Omental fat pad (tissue), 4 donors: ENCODE data around the gene KLHL17. TPM values are rescaled to one million over a fixed set of nuclear protein-coding genes. Genes with fewer than 3 reads are reported as not detected.

Source experiments
- ATAC-seq: fragments of 150-250 bp; one replicate; pipeline ENCODE4 v1.9.1; 2016; ENCODE audit warnings: mild to moderate bottlenecking, moderate library complexity; ENCODE audit not compliant: low FRiP score
- DNase-seq: peaks from one replicate; pipeline ENCODE4 v3.0.0-alpha.2; 2019; ENCODE audit warnings: low spot score
- total RNA-seq, 4 donors: library from RNA; depleted of rRNA; stranded (reverse); fragments of >200 nt; gene quantifications; one replicate each; pipeline ENCODE4 v1.1.0, GENCODE V29; 2016
- TF ChIP-seq, protein P1 (sequence below), 3 donors: fragments of 450-650 bp; IDR thresholded peaks; one replicate each; pipeline ENCODE4 v1.5.1; 2016 to 2017; ENCODE audit warnings: antibody characterized with exemption in 3 of 3, mild to moderate bottlenecking in 3 of 3, moderate library complexity in 2 of 3

Gene KLHL17
- total RNA-seq, 4 donors from 2014 or later: 3.4 to 6.8 (median 6.2) TPM

DNA sequence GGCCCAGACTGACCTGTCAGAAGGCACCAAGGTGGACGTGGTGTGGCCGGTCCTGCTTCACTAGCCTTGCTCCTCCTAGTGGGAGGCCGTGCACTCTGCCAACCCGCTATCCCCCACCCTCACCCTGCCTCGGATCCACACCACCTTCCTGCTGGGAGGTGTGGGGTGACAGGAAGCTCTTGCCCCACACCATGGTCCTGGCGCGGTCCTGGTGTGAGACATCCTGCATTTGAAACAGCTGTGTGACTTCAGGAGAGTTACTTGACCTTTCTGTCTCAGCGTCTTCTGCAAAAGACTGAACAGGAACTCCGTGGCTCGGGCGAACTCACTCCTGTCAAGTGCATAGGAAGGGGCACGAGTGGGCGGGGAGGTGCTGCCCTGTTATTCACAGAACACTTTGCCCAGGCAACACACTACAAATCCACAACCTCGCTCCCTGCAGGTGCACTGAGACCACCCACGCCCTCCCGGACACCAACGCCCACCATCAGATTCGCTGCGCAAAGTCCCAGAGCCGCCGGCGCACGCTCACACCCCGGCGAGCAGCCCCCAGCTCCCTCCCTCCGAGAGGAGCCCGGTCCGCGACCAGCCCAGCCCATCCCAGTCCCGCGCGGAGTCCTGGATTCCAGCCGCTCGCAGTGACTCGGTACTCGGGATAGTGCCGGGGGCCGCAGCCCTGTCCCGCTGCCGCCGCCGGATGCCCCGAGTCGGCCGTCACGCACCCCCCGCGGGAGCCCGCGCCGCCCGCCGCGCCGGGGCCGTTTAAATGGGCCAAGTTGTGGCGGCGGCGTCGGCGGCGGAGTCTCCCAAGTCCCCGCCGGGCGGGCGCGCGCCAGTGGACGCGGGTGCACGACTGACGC lies 37.0 kb upstream of the KLHL17 start, which contains the start of gene SAMD11:
TSS of gene SAMD11 (plus strand) at position 793 of the 860 bp plus-strand sequence. CDS start 509 bp downstream, outside the sequence.
- ATAC-seq: peak; percentile 56
- TF ChIP-seq, protein P1, sequence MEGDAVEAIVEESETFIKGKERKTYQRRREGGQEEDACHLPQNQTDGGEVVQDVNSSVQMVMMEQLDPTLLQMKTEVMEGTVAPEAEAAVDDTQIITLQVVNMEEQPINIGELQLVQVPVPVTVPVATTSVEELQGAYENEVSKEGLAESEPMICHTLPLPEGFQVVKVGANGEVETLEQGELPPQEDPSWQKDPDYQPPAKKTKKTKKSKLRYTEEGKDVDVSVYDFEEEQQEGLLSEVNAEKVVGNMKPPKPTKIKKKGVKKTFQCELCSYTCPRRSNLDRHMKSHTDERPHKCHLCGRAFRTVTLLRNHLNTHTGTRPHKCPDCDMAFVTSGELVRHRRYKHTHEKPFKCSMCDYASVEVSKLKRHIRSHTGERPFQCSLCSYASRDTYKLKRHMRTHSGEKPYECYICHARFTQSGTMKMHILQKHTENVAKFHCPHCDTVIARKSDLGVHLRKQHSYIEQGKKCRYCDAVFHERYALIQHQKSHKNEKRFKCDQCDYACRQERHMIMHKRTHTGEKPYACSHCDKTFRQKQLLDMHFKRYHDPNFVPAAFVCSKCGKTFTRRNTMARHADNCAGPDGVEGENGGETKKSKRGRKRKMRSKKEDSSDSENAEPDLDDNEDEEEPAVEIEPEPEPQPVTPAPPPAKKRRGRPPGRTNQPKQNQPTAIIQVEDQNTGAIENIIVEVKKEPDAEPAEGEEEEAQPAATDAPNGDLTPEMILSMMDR (IDR thresholded peaks at IDR 0.05): no peak

DNA sequence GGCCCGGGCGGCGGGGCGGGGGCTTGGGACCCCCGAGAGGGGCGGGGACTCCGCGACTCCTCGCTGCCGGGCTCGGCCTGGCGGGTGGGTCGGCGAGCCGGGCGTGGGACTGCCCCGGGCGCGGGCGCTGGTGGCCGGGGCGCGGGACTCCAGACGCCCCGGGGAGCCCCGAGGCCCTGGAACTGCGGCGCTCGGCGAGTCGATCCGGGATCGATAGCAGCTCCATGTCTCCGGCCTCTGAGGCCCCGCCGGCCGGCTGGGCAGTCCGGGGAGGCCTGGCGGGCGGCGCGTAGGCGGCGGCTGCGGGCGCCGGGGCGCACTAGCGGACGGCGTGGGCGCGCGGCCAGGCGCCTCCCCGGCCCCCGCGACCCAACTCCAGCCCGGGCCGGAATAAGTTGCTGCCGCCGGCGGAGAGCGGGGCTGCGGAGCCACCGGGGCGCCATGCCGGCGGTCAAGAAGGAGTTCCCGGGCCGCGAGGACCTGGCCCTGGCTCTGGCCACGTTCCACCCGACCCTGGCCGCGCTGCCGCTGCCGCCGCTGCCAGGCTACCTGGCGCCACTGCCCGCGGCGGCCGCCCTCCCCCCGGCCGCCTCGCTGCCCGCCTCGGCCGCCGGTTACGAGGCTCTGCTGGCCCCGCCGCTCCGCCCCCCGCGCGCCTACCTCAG lies 36.3 kb upstream of the KLHL17 start:
- DNase-seq (no peak), ATAC-seq (no peak)
- TF ChIP-seq, protein P1 (IDR thresholded peaks at IDR 0.05): no peak

More for the DNA sequence above, 37.0 kb upstream of the KLHL17 start, which contains the start of gene SAMD11:
- peak; percentile 51 for DNase-seq

DNA sequence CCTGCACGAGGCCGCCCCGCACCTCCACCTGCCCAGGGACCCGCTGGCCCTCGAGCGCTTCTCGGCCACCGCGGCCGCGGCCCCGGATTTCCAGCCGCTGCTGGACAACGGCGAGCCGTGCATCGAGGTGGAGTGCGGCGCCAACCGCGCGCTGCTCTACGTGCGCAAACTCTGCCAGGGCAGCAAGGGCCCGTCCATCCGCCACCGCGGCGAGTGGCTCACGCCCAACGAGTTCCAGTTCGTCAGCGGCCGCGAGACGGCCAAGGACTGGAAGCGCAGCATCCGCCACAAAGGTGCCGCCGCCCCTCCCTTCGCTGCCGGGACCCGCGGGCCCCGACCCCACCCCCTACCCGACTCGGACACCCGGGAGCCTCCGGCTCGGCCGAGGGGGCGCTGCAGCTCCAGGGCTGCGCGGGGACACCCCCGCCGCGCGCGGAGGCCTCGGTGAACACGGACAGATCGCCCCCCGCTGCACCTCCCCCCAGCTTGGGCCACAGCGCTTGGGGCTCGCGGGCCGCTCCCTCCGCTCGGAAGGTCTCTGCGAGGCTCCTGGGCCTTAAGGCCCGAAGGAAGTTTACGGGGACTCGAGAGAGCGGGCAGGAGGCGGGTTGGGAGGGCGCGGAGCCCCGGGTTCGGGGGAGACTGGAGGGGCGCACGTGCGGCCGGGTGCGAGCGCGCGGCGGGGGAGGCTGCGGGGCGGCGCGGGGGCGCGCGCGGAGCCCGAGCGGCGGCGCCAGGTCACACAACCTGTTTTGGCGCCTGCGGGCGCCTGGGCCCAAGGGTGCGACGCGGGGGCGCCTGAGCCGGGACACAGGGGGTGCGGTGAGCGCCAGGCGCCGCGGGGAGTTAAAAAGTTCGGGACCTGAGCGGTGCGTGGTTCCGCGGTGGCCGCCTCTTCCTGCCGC lies 35.5 kb upstream of the KLHL17 start:
- DNase-seq (no peak), ATAC-seq (no peak)
- TF ChIP-seq, protein P1 (IDR thresholded peaks at IDR 0.05): no peak

DNA sequence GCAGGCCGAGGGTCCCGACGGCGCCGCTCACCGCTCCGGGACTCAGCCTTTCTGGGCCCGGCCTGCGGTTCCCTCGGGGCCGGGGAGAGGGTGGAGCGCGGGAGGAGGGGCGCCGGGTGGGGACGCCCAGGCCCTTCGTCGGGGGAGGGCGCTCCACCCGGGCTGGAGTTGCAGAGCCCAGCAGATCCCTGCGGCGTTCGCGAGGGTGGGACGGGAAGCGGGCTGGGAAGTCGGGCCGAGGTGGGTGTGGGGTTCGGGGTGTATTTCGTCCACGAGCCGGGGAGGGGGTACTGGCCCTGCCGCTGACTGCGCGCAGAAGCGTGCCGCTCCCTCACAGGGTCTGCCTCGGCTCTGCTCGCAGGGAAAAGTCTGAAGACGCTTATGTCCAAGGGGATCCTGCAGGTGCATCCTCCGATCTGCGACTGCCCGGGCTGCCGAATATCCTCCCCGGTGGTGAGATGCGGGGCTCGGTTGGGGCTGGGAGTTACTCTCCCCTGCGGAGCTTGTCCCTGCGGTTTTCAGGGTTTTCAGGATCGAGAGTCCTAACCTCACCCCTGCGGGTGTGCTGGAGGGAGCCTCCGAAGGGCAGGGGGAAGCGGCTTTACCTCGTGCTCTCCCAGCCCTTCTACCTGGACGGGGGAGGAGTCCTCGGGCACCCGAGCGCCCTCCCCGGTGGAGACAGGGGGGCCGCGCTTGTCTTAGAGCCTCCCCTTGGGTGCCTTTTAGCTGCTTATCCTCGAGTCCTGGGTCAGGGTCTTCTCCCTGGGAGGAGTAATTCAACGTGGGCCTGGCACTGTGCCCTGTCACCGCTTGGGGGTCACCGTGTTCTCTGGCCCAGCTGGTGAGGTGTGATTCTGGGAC lies 34.6 kb upstream of the KLHL17 start:
- TF ChIP-seq, protein P1 (IDR thresholded peaks at IDR 0.05): no peak
- ATAC-seq: no peak
- DNase-seq: no peak

DNA sequence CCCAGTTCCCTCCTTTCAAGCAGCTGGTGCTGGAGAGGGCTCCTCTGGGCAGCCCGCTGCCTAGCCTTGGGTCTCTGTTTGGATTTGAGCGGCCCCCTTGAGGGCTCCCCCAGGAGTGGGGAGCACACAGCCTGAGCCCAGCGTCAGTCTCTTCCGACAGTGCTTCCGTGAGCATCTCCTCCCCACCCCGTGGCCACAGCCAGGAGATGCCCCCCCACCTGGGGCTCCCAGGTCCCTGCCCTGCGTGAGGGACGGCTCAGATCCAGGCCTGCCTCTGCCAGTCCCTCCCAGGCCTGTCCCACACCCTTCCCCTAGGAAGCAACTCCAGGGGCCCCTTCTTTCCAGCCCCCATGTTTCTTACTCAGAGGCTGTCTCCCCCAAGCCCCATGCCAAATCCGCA lies 33.1 kb upstream of the KLHL17 start:
- TF ChIP-seq, protein P1 (IDR thresholded peaks at IDR 0.05): no peak
- DNase-seq: no peak
- ATAC-seq: no peak

DNA sequence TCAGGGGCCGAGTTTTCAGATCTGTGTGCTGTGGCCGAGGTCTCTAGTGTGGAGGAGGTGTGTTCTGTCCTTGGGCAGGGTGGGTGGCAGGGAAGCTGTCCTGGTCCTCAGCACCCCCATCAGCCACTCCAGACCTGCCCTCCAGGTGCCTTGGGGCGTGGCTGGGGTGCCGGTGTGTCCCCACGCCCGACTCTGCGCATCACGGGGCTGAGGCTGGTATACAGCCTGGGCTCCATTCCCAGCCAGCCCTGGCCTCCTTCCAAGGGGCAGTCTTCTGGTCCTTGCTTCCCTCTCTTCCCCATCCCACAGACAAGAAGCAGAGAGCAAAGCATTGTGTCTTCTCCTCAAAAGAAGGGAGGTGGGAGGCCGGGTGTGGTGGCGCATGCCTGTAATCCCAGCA lies 32.6 kb upstream of the KLHL17 start:
- no peak for DNase-seq
- TF ChIP-seq, protein P1 (IDR thresholded peaks at IDR 0.05): no peak
- no peak for ATAC-seq
